T-helper 1 cell (primary cell): Measurements from ENCODE around the gene PCDHA1.
"Not testable (repeated sequence)": the region's sequence is repeated elsewhere in the genome, so short reads cannot be mapped to it uniquely, and the experiment has no call there.

Experiments used
- DNase-seq, 5 donors: peaks; one replicate each; pipeline ENCODE4 v3.0.0-alpha.2; 2012 to 2020

PCDHA1 gene

GRCh38 chr5:140808889-140809291 lies 22.9 kb downstream of the PCDHA1 start:
- DNase-seq: no peak

GRCh38 chr5:140821375-140822280 lies 35.7 kb downstream of the PCDHA1 start, which contains the start of gene PCDHA5:
Gene PCDHA5 (plus strand): TSS chr5:140821613.
- DNase-seq: no peak

GRCh38 chr5:140822281-140822629 lies 36.3 kb downstream of the PCDHA1 start:
- DNase-seq: no peak

- not testable (repeated sequence) for DNase-seq
Measured at GRCh38 chr5:140822969-140823368, 37.0 kb downstream of the PCDHA1 start.

- DNase-seq: no peak
Measured at GRCh38 chr5:140823475-140823874, 37.5 kb downstream of the PCDHA1 start.

- no peak for DNase-seq
Measured at GRCh38 chr5:140827704-140828361, 41.9 kb downstream of the PCDHA1 start, which contains the start of gene PCDHA6. Gene PCDHA6 (plus strand): TSS chr5:140827960. CDS start chr5:140828092, 132 bp downstream.

- no peak for DNase-seq
Measured at GRCh38 chr5:140828362-140828737, 42.4 kb downstream of the PCDHA1 start.

GRCh38 chr5:140829511-140830501 lies 43.9 kb downstream of the PCDHA1 start:
- not testable (repeated sequence) for DNase-seq

GRCh38 chr5:140833993-140834392 lies 48.1 kb downstream of the PCDHA1 start, which contains the start of gene PCDHA7:
Gene PCDHA7 (plus strand): TSS chr5:140834269. CDS start chr5:140834384, 115 bp downstream.
- DNase-seq: no peak

- not testable (repeated sequence) for DNase-seq
Measured at GRCh38 chr5:140834439-140835008, 48.6 kb downstream of the PCDHA1 start.

- DNase-seq: no peak
Measured at GRCh38 chr5:140835622-140836510, 49.9 kb downstream of the PCDHA1 start.

- no peak for DNase-seq
Measured at GRCh38 chr5:140840978-140841962, 55.3 kb downstream of the PCDHA1 start, which contains the start of gene PCDHA8. Gene PCDHA8 (plus strand): TSS chr5:140841187. CDS start chr5:140841322, 135 bp downstream.

GRCh38 chr5:140842798-140843733 lies 57.1 kb downstream of the PCDHA1 start:
- no peak for DNase-seq

- DNase-seq: not testable (repeated sequence)
Measured at GRCh38 chr5:140848139-140849102, 62.5 kb downstream of the PCDHA1 start, which contains the start of gene PCDHA9. Gene PCDHA9 (plus strand): TSS chr5:140848382. CDS start chr5:140848496, 114 bp downstream.

GRCh38 chr5:140849831-140850634 lies 64.1 kb downstream of the PCDHA1 start:
- DNase-seq: not testable (repeated sequence)
